ENCODE data around the gene PLCH1. TPM values are rescaled to one million over a fixed set of nuclear protein-coding genes. Genes with fewer than 3 reads are reported as not detected.

The PLCH1 gene
- total and polyA plus RNA-seq, 2 experiments from 2014 or later, result 8.1 to 25.3 TPM

GRCh38 chr3:155394240-155394639 lies 350.6 kb downstream of the PLCH1 start:
- Mint-ChIP-seq H3K27me3 (ENCODE audit: insufficient read depth, low read depth, poor library complexity) (no peaks in the 10 kb centered on the region), H3K4me3 (no peak overlapping the region), H3K36me3 (ENCODE audit: low read depth) (peaks cover 10% of the 10 kb centered on the region; the same call in 2 of the 3 replicates), H3K9me3 (peaks cover 11% of the 10 kb centered on the region), H3K27ac (no peak overlapping the region), H3K4me1 (0 out of 3 replicates have a peak, but pooled peaks cover 2% of the 10 kb centered on the region)
- no peak for DNase-seq (ENCODE audit: low spot score)
- no peaks in the 10 kb centered on the region for H3K36me3 ChIP-seq (ENCODE audit: insufficient read depth)
- TF ChIP-seq CREB1 (CRISPR knock-in tag; IDR thresholded peaks at IDR 0.05; ENCODE audit: low read depth), result no peak
- TF ChIP-seq POLR2AphosphoS5 (IDR thresholded peaks at IDR 0.05; ENCODE audit: low read depth), result no peak
- TF ChIP-seq ZNF114 (CRISPR knock-in tag; IDR thresholded peaks at IDR 0.05), result no peak
- TF ChIP-seq, protein P1, sequence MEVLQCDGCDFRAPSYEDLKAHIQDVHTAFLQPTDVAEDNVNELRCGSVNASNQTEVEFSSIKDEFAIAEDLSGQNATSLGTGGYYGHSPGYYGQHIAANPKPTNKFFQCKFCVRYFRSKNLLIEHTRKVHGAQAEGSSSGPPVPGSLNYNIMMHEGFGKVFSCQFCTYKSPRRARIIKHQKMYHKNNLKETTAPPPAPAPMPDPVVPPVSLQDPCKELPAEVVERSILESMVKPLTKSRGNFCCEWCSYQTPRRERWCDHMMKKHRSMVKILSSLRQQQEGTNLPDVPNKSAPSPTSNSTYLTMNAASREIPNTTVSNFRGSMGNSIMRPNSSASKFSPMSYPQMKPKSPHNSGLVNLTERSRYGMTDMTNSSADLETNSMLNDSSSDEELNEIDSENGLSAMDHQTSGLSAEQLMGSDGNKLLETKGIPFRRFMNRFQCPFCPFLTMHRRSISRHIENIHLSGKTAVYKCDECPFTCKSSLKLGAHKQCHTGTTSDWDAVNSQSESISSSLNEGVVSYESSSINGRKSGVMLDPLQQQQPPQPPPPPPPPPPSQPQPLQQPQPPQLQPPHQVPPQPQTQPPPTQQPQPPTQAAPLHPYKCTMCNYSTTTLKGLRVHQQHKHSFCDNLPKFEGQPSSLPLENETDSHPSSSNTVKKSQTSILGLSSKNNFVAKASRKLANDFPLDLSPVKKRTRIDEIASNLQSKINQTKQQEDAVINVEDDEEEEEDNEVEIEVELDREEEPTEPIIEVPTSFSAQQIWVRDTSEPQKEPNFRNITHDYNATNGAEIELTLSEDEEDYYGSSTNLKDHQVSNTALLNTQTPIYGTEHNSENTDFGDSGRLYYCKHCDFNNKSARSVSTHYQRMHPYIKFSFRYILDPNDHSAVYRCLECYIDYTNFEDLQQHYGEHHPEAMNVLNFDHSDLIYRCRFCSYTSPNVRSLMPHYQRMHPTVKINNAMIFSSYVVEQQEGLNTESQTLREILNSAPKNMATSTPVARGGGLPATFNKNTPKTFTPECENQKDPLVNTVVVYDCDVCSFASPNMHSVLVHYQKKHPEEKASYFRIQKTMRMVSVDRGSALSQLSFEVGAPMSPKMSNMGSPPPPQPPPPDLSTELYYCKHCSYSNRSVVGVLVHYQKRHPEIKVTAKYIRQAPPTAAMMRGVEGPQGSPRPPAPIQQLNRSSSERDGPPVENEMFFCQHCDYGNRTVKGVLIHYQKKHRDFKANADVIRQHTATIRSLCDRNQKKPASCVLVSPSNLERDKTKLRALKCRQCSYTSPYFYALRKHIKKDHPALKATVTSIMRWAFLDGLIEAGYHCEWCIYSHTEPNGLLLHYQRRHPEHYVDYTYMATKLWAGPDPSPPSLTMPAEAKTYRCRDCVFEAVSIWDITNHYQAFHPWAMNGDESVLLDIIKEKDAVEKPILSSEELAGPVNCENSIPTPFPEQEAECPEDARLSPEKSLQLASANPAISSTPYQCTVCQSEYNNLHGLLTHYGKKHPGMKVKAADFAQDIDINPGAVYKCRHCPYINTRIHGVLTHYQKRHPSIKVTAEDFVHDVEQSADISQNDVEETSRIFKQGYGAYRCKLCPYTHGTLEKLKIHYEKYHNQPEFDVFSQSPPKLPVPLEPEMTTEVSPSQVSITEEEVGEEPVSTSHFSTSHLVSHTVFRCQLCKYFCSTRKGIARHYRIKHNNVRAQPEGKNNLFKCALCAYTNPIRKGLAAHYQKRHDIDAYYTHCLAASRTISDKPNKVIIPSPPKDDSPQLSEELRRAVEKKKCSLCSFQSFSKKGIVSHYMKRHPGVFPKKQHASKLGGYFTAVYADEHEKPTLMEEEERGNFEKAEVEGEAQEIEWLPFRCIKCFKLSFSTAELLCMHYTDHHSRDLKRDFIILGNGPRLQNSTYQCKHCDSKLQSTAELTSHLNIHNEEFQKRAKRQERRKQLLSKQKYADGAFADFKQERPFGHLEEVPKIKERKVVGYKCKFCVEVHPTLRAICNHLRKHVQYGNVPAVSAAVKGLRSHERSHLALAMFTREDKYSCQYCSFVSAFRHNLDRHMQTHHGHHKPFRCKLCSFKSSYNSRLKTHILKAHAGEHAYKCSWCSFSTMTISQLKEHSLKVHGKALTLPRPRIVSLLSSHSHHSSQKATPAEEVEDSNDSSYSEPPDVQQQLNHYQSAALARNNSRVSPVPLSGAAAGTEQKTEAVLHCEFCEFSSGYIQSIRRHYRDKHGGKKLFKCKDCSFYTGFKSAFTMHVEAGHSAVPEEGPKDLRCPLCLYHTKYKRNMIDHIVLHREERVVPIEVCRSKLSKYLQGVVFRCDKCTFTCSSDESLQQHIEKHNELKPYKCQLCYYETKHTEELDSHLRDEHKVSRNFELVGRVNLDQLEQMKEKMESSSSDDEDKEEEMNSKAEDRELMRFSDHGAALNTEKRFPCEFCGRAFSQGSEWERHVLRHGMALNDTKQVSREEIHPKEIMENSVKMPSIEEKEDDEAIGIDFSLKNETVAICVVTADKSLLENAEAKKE (CRISPR knock-in tag; IDR thresholded peaks at IDR 0.05), result no peak
- TF ChIP-seq CTCF (conservative IDR thresholded peaks at IDR 0.05; ENCODE audit: low read depth in 2 of 2), result no peak
- no peak for TF ChIP-seq EZH2 (IDR thresholded peaks at IDR 0.05; ENCODE audit: low read depth, unreplicated experiment)
- no peak for TF ChIP-seq REST (IDR thresholded peaks at IDR 0.05; ENCODE audit: unreplicated experiment)
- TF ChIP-seq NANOG (IDR thresholded peaks at IDR 0.05; ENCODE audit: borderline replicate concordance), result no peak
- no peak for TF ChIP-seq JUNB (IDR thresholded peaks at IDR 0.05; ENCODE audit: unreplicated experiment)
- TF ChIP-seq, protein P2, sequence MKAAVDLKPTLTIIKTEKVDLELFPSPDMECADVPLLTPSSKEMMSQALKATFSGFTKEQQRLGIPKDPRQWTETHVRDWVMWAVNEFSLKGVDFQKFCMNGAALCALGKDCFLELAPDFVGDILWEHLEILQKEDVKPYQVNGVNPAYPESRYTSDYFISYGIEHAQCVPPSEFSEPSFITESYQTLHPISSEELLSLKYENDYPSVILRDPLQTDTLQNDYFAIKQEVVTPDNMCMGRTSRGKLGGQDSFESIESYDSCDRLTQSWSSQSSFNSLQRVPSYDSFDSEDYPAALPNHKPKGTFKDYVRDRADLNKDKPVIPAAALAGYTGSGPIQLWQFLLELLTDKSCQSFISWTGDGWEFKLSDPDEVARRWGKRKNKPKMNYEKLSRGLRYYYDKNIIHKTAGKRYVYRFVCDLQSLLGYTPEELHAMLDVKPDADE (IDR thresholded peaks at IDR 0.05), result no peak
- TF ChIP-seq STAT1 (IDR thresholded peaks at IDR 0.05; ENCODE audit: unreplicated experiment), result no peak
- no peak for TF ChIP-seq ZNF331 (CRISPR knock-in tag; IDR thresholded peaks at IDR 0.05; ENCODE audit: low read depth)
- TF ChIP-seq EZH2phosphoT487 (IDR thresholded peaks at IDR 0.05; ENCODE audit: unreplicated experiment), result no peak
- no peak overlapping the region for H3K4me3 ChIP-seq
- no peak overlapping the region for H3K27ac ChIP-seq (ENCODE audit: low read depth)
- no peaks in the 10 kb centered on the region for H3F3A ChIP-seq (replicated peaks; ENCODE audit: low read depth)
- H3K79me2 ChIP-seq (replicated peaks; ENCODE audit: insufficient read depth), result no peaks in the 10 kb centered on the region
- H3K9me2 ChIP-seq (ENCODE audit: insufficient read depth), result no peaks in the 10 kb centered on the region; the same call in 1 of the 2 replicates
- no peaks in the 10 kb centered on the region for H3K4me1 ChIP-seq (ENCODE audit: insufficient read depth)
- H3K27me3 ChIP-seq (ENCODE audit: insufficient read depth), result no peaks in the 10 kb centered on the region
- no peak overlapping the region for H2AFZ ChIP-seq
- ATAC-seq, result no peak
- H3K4me2 ChIP-seq, result no peak overlapping the region
- H4K20me1 ChIP-seq (replicated peaks; ENCODE audit: insufficient read depth), result no peaks in the 10 kb centered on the region
